ENCODE data around the gene PNMA6F. TPM values are rescaled to one million over a fixed set of nuclear protein-coding genes. Genes with fewer than 3 reads are reported as not detected.

PNMA6F gene
- total and polyA plus RNA-seq, 2 of the 8 experiments (the other 6 are each of a cell fraction or from before 2014, with no cell fraction given), result 0.12 to 0.22 TPM

GRCh38 chrX:153366878-153367538 lies 45.4 kb upstream of the PNMA6F start (continued):
- no peak for TF ChIP-seq CBX5 (IDR thresholded peaks at IDR 0.05; ENCODE audit: low read depth, low read length)
- TF ChIP-seq CTCF (IDR thresholded peaks at IDR 0.05; ENCODE audit: control extremely low read depth in 1 of 3, insufficient read depth in 1 of 3, low read depth in 1 of 3, low read length in 3 of 3), result no peak
- no peak for TF ChIP-seq EGR1 (IDR thresholded peaks at IDR 0.05; ENCODE audit: borderline replicate concordance, low read depth, low read length)
- TF ChIP-seq SIX5 (IDR thresholded peaks at IDR 0.05; ENCODE audit: low read depth, low read length), result no peak
- TF ChIP-seq JUN (IDR thresholded peaks at IDR 0.05; ENCODE audit: low read depth, low read length), result no peak
- no peak for TF ChIP-seq CBX8 (IDR thresholded peaks at IDR 0.05; ENCODE audit: borderline replicate concordance, low read depth, low read length)
- TF ChIP-seq RXRA (IDR thresholded peaks at IDR 0.05; ENCODE audit: insufficient read depth, low read depth, low read length), result no peak

Data from H1 (cell line).